K562 (cell line): ENCODE results near the gene RPLP2. TPM values are rescaled to one million over a fixed set of nuclear protein-coding genes. Genes with fewer than 3 reads are reported as not detected.

ENCODE experiments used
- ATAC-seq: fragments of 200-7000 bp; cut with Tn5 transposase; 3 replicates; pipeline ENCODE4 v1.9.1; 2020; ENCODE audit warnings: moderate library complexity
- BruUV-seq: library from RNA; stranded (reverse); fragments of 400-500 nt; replicated peaks from 2 replicates; lab custom pipeline; 2021; lab: Mats Ljungman, UMichigan
- CTCF ChIA-PET: fragments of 300-600 bp; formaldehyde crosslinking; extraction: SDS; loops from one replicate; lab custom pipeline; 2021; ENCODE audit warnings: low intra/inter-chr PET ratio; lab: Yijun Ruan, JAX
- POLR2A ChIA-PET: fragments of 300-600, 350-650 bp; sonication (Branson Sonifier 250); formaldehyde crosslinking; extraction: SDS; loops from one replicate; lab custom pipeline; 2021; ENCODE audit warnings: antibody characterized with exemption, inconsistent platforms; lab: Yijun Ruan, JAX
- DNase-seq, 4 experiments: peaks; one replicate each; pipeline versions ENCODE4 v3.0.0 to v3.0.0-alpha.2; 2011 to 2018; ENCODE audit warnings: low spot score in 3 of 4, mixed read lengths in 3 of 4; ENCODE audit errors: extremely low read depth in 1 of 4
- FAIRE-seq: peaks from 2 replicates; lab custom pipeline; 2011; peaks lifted over from hg19 to GRCh38; lab: Jason Lieb, UNC
- H2AFZ ChIP-seq: 2 replicates; pipeline ENCODE4 v1.6.0; 2011; ENCODE audit warnings: low read depth, low read length, control low read depth, inconsistent platforms
- H3K27ac ChIP-seq: fragments of 200-600 bp; 3 replicates; pipeline ENCODE4 v1.8.0; 2011; ENCODE audit warnings: low read depth, mild to moderate bottlenecking, control low read depth, inconsistent platforms, low read length, moderate library complexity, mixed read lengths; ENCODE audit errors: extremely low read depth
- H3K27me3 ChIP-seq, 2 experiments: fragments of 300-600 bp in 1 of 2; 2 replicates in 1 of 2; 3 replicates in 1 of 2; pipeline versions ENCODE4 v1.6.0 to v1.8.0; 2011; ENCODE audit warnings: inconsistent platforms in 2 of 2, low read length in 2 of 2, mild to moderate bottlenecking in 1 of 2, mixed read lengths in 1 of 2, moderate library complexity in 1 of 2; ENCODE audit not compliant: control insufficient read depth in 2 of 2, insufficient read depth in 2 of 2
- H3K36me3 ChIP-seq: fragments of 300-600 bp; 3 replicates; pipeline ENCODE4 v1.8.0; 2011; ENCODE audit warnings: mild to moderate bottlenecking, low read length, inconsistent platforms; ENCODE audit not compliant: control insufficient read depth, insufficient read depth
- H3K4me1 ChIP-seq, 2 experiments: fragments of 200-600 bp in 1 of 2; replicated peaks in 1 of 2; 2 replicates in 1 of 2; 3 replicates in 1 of 2; pipeline versions ENCODE4 v1.5.1 to v1.8.0; 2011; ENCODE audit warnings: inconsistent platforms in 2 of 2, low read length in 2 of 2, mild to moderate bottlenecking in 1 of 2, mixed read lengths in 1 of 2, moderate library complexity in 1 of 2; ENCODE audit not compliant: control insufficient read depth in 2 of 2, insufficient read depth in 2 of 2
- H3K4me2 ChIP-seq: 2 replicates; pipeline ENCODE4 v1.6.1; 2011; ENCODE audit warnings: low read length, control low read depth, inconsistent platforms, mixed read lengths; ENCODE audit not compliant: insufficient read depth
- H3K4me3 ChIP-seq: fragments of 200-600 bp; sonication (generic), shearing (Covaris generic); 2 replicates; pipeline ENCODE4 v1.5.1; 2016; ENCODE audit warnings: control low read depth, inconsistent platforms
- H3K79me2 ChIP-seq: fragments of 200-600 bp; 3 replicates; pipeline ENCODE4 v1.8.0; 2011; ENCODE audit warnings: low read length, inconsistent platforms; ENCODE audit not compliant: control insufficient read depth, insufficient read depth
- H3K9ac ChIP-seq, 2 experiments: 2 replicates each; pipeline versions ENCODE4 v1.6.0 to v1.6.1; 2011; ENCODE audit warnings: low read depth in 2 of 2, low read length in 2 of 2, control low read depth in 1 of 2, inconsistent platforms in 1 of 2, mild to moderate bottlenecking in 1 of 2, mixed read lengths in 1 of 2; ENCODE audit not compliant: insufficient read depth in 1 of 2
- H3K9me1 ChIP-seq: one replicate; pipeline ENCODE4 v1.6.0; 2011; ENCODE audit warnings: inconsistent platforms, mild to moderate bottlenecking, low read length, moderate library complexity; ENCODE audit not compliant: control insufficient read depth, insufficient read depth
- H3K9me3 ChIP-seq: replicated peaks from 2 replicates; pipeline ENCODE4 v1.5.1; 2011; ENCODE audit warnings: low read depth, low read length, inconsistent platforms; ENCODE audit not compliant: control insufficient read depth, insufficient read depth
- H4K20me1 ChIP-seq: replicated peaks from 2 replicates; pipeline ENCODE4 v1.6.1; 2011; ENCODE audit warnings: low read length, inconsistent platforms, mixed read lengths; ENCODE audit not compliant: control insufficient read depth, insufficient read depth
- BHLHE40 ChIP-seq: IDR thresholded peaks from 2 replicates; pipeline ENCODE4 v1.6.1; 2011; ENCODE audit warnings: low read length, improper control_type of control experiment
- ELK1 ChIP-seq: sonication (generic); formaldehyde crosslinking; IDR thresholded peaks from 2 replicates; pipeline ENCODE4 v1.8.1; 2022; ENCODE audit warnings: missing genetic modification reagents
- NFE2L1 ChIP-seq: fragments of 450-650 bp; IDR thresholded peaks from 2 replicates; pipeline ENCODE4 v1.6.1; 2016; ENCODE audit warnings: missing genetic modification characterization, low read depth, mild to moderate bottlenecking, missing compliant biosample characterization, moderate library complexity, borderline replicate concordance
- RBFOX2 ChIP-seq: fragments of 200-400 bp; formaldehyde crosslinking; IDR thresholded peaks from 2 replicates; pipeline ENCODE4 v1.6.1; 2017; ENCODE audit warnings: low read depth, mild to moderate bottlenecking, low read length, moderate library complexity
- SMAD1 ChIP-seq: fragments of 150-350 bp; IDR thresholded peaks from 2 replicates; pipeline ENCODE4 v1.6.1; 2014; ENCODE audit warnings: low read length, low read depth; ENCODE audit not compliant: partially characterized antibody
- SP2 ChIP-seq: IDR thresholded peaks from 2 replicates; pipeline ENCODE4 v1.6.1; 2011; ENCODE audit warnings: mild to moderate bottlenecking, low read depth, low read length, moderate library complexity; ENCODE audit not compliant: poor library complexity, severe bottlenecking; ENCODE audit errors: extremely low read depth
- TAF1 ChIP-seq: IDR thresholded peaks from 2 replicates; pipeline ENCODE4 v1.6.1; 2011; ENCODE audit warnings: mild to moderate bottlenecking, low read length, moderate library complexity; ENCODE audit not compliant: insufficient read depth, control insufficient read depth, severe bottlenecking; ENCODE audit errors: extremely low read depth
- ZBTB17 ChIP-seq: fragments of 450-650 bp; formaldehyde crosslinking; IDR thresholded peaks from 2 replicates; pipeline ENCODE4 v1.4.0; 2020; ENCODE audit warnings: mild to moderate bottlenecking
- ZBTB8A ChIP-seq: fragments of 450-650 bp; IDR thresholded peaks from 2 replicates; pipeline ENCODE4 v1.6.1; 2018; ENCODE audit warnings: mild to moderate bottlenecking, moderate library complexity; ENCODE audit not compliant: partially characterized antibody
- ZNF740 ChIP-seq, 3 experiments: fragments of 200-800 bp in 1 of 3; sonication (Bioruptor generic) in 1 of 3; sonication (generic) in 1 of 3; formaldehyde crosslinking in 1 of 3; IDR thresholded peaks; 2 replicates each; pipeline versions ENCODE4 v1.6.1 to v1.8.0; 2016 to 2022; ENCODE audit warnings: mild to moderate bottlenecking in 2 of 3, missing compliant biosample characterization in 2 of 3, missing genetic modification characterization in 2 of 3, missing genetic modification reagents in 1 of 3
- WGBS: fragments of 100-300 bp; shearing (Covaris generic); methylation state at CpG from one replicate; pipeline ENCODE4 v1.1.6; 2016; ENCODE audit warnings: low coverage, mixed read lengths; ENCODE audit not compliant: insufficient coverage; ENCODE audit errors: missing lambda C conversion rate; 5-methylcytosine and 5-hydroxymethylcytosine counted together
- in situ Hi-C: fragments of 300-500 bp; cut with MboI; formaldehyde crosslinking; loops from 4 replicates; pipeline ENCODE4 v1.15.0; 2018; ENCODE audit warnings: inconsistent platforms, mixed read lengths
- intact Hi-C: fragments of 100-400 bp; cut with micrococcal nuclease; formaldehyde crosslinking; loops from 2 replicates; pipeline ENCODE4 v1.14.2; 2022
- polyA plus RNA-seq, 8 experiments: library from polyadenylated mRNA; depleted of rRNA in 4 of 8; stranded (reverse) in 5 of 8; unstranded in 3 of 8; fragments of >200 nt; fragmentation: Nextera tagmentation in 2 of 8; fragmentation: Illumina TruSeq in 1 of 8; extraction: Ambion mirVana in 2 of 8; extraction: Trizol in 1 of 8; gene quantifications; 2 replicates each; pipeline versions ENCODE4 v1.2.1 to v1.2.3, GENCODE V29; 2011 to 2014; ENCODE audit warnings: inconsistent platforms in 1 of 8, missing spikeins in 1 of 8
- total RNA-seq, 7 experiments: library from RNA; depleted of rRNA in 6 of 7; stranded (reverse); fragments of >200 nt in 6 of 7; fragmentation: Illumina TruSeq in 2 of 7; extraction: Trizol in 2 of 7; gene quantifications; 2 replicates each; pipeline versions ENCODE4 v1.2.1 to v1.2.3, GENCODE V29; 2011 to 2021; ENCODE audit warnings: low replicate concordance in 1 of 7

RPLP2 gene
- total and polyA plus RNA-seq, 9 of the 15 experiments (the other 6 are each of a cell fraction or from before 2014, with no cell fraction given): 528 to 3,807 (median 1,633) TPM

GRCh38 chr11:794766-795633 lies 14.8 kb upstream of the RPLP2 start:
- no peaks in the 10 kb centered on the region for H3K27me3 ChIP-seq
- FAIRE-seq: no peak
- ChIA-PET CTCF (no interaction called here), POLR2A (interaction anchor here (0.5 to 0.6 kb wide), 2 partner anchors 9 to 21 kb away, joined by 3 read pairs; no protein-coding TSS in a partner anchor)
- H3K79me2 ChIP-seq: peaks cover 26% of the 10 kb centered on the region
- no peak overlapping the region for H2AFZ ChIP-seq
- H3K36me3 ChIP-seq: peaks cover 38% of the 10 kb centered on the region; the same call in 1 of the 3 replicates
- in situ Hi-C loops: no loop called here
- H3K9ac ChIP-seq: peak overlapping the region in 1 of 2 experiments; percentile 95; a peak in 3 of 4 replicates
- intact Hi-C loops: loop anchor here (5.0 to 10.0 kb wide), 2 partner anchors 68 to 230 kb away; partner anchors contain the start of genes LMNTD2 and RASSF7
- H3K4me3 ChIP-seq: peak overlapping the region; percentile 50; the same call in 1 of the 2 replicates
- no peaks in the 10 kb centered on the region for H3K9me3 ChIP-seq
- no peak for ATAC-seq
- TF ChIP-seq SP2: no peak
- no peak for TF ChIP-seq NFE2L1
- peak; percentile 55; the same call in 1 of the 2 replicates for TF ChIP-seq ZNF740 (CRISPR knock-in tag; IDR thresholded peaks at IDR 0.05)
- no peak for TF ChIP-seq ZNF740 (tag; IDR thresholded peaks at IDR 0.05)
- TF ChIP-seq SMAD1: no peak
- no peak for TF ChIP-seq ZBTB17 (CRISPR knock-in tag)
- TF ChIP-seq ZBTB8A: no peak
- peak; percentile 89 for TF ChIP-seq BHLHE40
- TF ChIP-seq TAF1: no peak
- peak; percentile 29; the same call in 1 of the 2 replicates for TF ChIP-seq RBFOX2
- TF ChIP-seq ELK1 (CRISPR knock-in tag): no peak
- H3K9me1 ChIP-seq: no peaks in the 10 kb centered on the region
- peak overlapping the region; percentile 24; the same call in 1 of the 2 replicates for H3K4me2 ChIP-seq
- peaks cover 7 to 91% of the 10 kb centered on the region in 2 experiments for H3K4me1 ChIP-seq
- no TSS peak for BruUV-seq
- no peak for DNase-seq
- H4K20me1 ChIP-seq: no peaks in the 10 kb centered on the region
- H3K27ac ChIP-seq: no peak overlapping the region
- WGBS: 67% methylated on average over 22 of the region's 38 CpGs
